Neuronal stem cell (in vitro differentiated cells): Measurements from ENCODE around the gene DIPK1A.
A peak's percentile ranks its signal among the peaks of the same experiment; 100 is the strongest.

ENCODE experiments used
- DNase-seq: peaks from one replicate; pipeline ENCODE4 v3.0.0-alpha.2; 2013; ENCODE audit warnings: low spot score
- H2AFZ ChIP-seq: one replicate; pipeline ENCODE4 v1.6.1; 2013; ENCODE audit warnings: mild to moderate bottlenecking, low read length, inconsistent platforms
- H2AK5ac ChIP-seq: 2 replicates; pipeline ENCODE4 v1.6.1; 2013; ENCODE audit warnings: low read depth, mild to moderate bottlenecking, inconsistent platforms, low read length, moderate library complexity, mixed read lengths
- H2BK120ac ChIP-seq: 2 replicates; pipeline ENCODE4 v1.6.1; 2013; ENCODE audit warnings: low read depth, mild to moderate bottlenecking, inconsistent platforms, low read length, moderate library complexity, mixed read lengths
- H2BK12ac ChIP-seq: one replicate; pipeline ENCODE4 v1.6.1; 2013; ENCODE audit warnings: low read length, inconsistent platforms
- H2BK15ac ChIP-seq: 2 replicates; pipeline ENCODE4 v1.6.1; 2013; ENCODE audit warnings: mild to moderate bottlenecking, low read length, inconsistent platforms, mixed read lengths
- H2BK5ac ChIP-seq: one replicate; pipeline ENCODE4 v1.6.1; 2013; ENCODE audit warnings: inconsistent platforms, mild to moderate bottlenecking, low read length, moderate library complexity
- H3K14ac ChIP-seq: one replicate; pipeline ENCODE4 v1.6.1; 2013; ENCODE audit warnings: low read length, inconsistent platforms
- H3K18ac ChIP-seq: 2 replicates; pipeline ENCODE4 v1.6.1; 2013; ENCODE audit warnings: low read length, inconsistent platforms
- H3K23ac ChIP-seq: 2 replicates; pipeline ENCODE4 v1.6.1; 2013; ENCODE audit warnings: low read depth, mild to moderate bottlenecking, mixed read lengths, low read length, inconsistent platforms; ENCODE audit not compliant: poor library complexity
- H3K27ac ChIP-seq: replicated peaks from 3 replicates; pipeline ENCODE4 v1.5.1; 2013; ENCODE audit warnings: low read length, inconsistent platforms
- H3K27me3 ChIP-seq, 3 experiments: 2 replicates each; pipeline ENCODE4 v1.6.1; 2013; ENCODE audit warnings: low read length in 3 of 3, mild to moderate bottlenecking in 2 of 3, inconsistent platforms in 1 of 3, low read depth in 1 of 3, mixed read lengths in 1 of 3, moderate library complexity in 1 of 3; ENCODE audit not compliant: control insufficient read depth in 3 of 3, insufficient read depth in 3 of 3
- H3K36me3 ChIP-seq, 2 donors: replicated peaks in 1 of 2; 2 replicates each; pipeline ENCODE4 v1.6.1; 2013; ENCODE audit warnings: low read length in 2 of 2; ENCODE audit not compliant: control insufficient read depth in 2 of 2, insufficient read depth in 2 of 2
- H3K4ac ChIP-seq: 2 replicates; pipeline ENCODE4 v1.6.1; 2013; ENCODE audit warnings: inconsistent platforms, mild to moderate bottlenecking, low read length, moderate library complexity
- H3K4me1 ChIP-seq, 2 donors: 1 replicate in 1 of 2; 2 replicates in 1 of 2; pipeline ENCODE4 v1.6.1; 2013; ENCODE audit warnings: low read length in 2 of 2, low read depth in 1 of 2; ENCODE audit not compliant: control insufficient read depth in 2 of 2, insufficient read depth in 1 of 2
- H3K4me2 ChIP-seq: one replicate; pipeline ENCODE4 v1.6.1; 2013; ENCODE audit warnings: mild to moderate bottlenecking, low read length, inconsistent platforms; ENCODE audit not compliant: insufficient read depth, poor library complexity, severe bottlenecking
- H3K4me3 ChIP-seq, 2 donors: 2 replicates each; pipeline ENCODE4 v1.5.1; 2013; ENCODE audit warnings: low read length in 2 of 2, mild to moderate bottlenecking in 2 of 2, inconsistent platforms in 1 of 2, moderate library complexity in 1 of 2
- H3K79me1 ChIP-seq: one replicate; pipeline ENCODE4 v1.6.1; 2013; ENCODE audit warnings: low read depth, mild to moderate bottlenecking, inconsistent platforms, low read length, moderate library complexity
- H3K9ac ChIP-seq: one replicate; pipeline ENCODE4 v1.6.1; 2013; ENCODE audit warnings: mild to moderate bottlenecking, low read depth, low read length, inconsistent platforms; ENCODE audit not compliant: poor library complexity
- H3K9me3 ChIP-seq, 2 donors: replicated peaks in 1 of 2; 2 replicates each; pipeline versions ENCODE3 to v1.6.1; 2013; ENCODE audit warnings: low read length in 2 of 2, mild to moderate bottlenecking in 2 of 2, inconsistent platforms in 1 of 2, low read depth in 1 of 2, mixed read lengths in 1 of 2, moderate library complexity in 1 of 2; ENCODE audit not compliant: control insufficient read depth in 2 of 2, insufficient read depth in 1 of 2
- H4K8ac ChIP-seq: one replicate; pipeline ENCODE4 v1.6.1; 2013; ENCODE audit warnings: low read depth, mild to moderate bottlenecking, inconsistent platforms, low read length, moderate library complexity
- H4K91ac ChIP-seq: one replicate; pipeline ENCODE4 v1.6.1; 2013; ENCODE audit warnings: low read length, low read depth, mild to moderate bottlenecking, inconsistent platforms; ENCODE audit not compliant: poor library complexity
- WGBS, 2 donors: extraction: QIAGEN DNeasy Blood & Tissue Kit; methylation state at CpG; one replicate each; pipeline ENCODE4 v1.1.7; 2013; ENCODE audit warnings: missing lambda C conversion rate in 2 of 2, mixed read lengths in 1 of 2; ENCODE audit not compliant: insufficient read length in 2 of 2, insufficient replicate concordance in 1 of 2; ENCODE audit errors: extremely low coverage in 2 of 2; 5-methylcytosine and 5-hydroxymethylcytosine counted together

DIPK1A gene

DNA sequence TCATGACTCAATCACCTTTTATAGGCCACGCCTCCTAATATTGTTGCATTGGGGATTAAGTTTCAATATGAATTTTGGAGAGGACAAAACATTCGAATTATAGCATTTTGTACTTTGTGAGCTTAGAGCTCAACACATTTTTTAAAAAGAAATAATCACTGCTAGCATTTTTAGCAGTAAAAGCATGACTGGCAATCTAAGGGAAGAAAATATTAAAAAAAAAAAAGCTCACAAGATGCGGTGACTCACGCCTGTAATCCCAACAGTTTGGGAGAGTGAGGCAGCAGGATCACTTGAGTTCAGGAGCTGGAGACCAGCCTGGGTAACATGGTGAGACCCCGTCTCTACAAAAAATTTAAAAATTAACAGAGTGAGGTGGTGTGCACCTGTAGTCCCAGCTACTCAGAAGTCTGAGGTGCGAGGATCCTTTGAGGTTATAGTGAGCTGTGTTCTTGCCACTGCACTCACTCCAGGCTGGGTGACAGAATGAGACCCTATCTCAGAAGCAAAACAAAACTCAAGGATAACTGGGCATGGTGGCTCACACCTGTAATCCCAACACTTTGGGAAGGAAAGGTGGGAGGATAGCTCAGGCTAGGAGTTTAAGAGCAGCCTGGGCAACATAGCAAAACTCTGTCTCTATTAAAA is 28.8 kb upstream of the DIPK1A start:
- no peak overlapping the region for H2BK15ac ChIP-seq
- no peak for DNase-seq
- H3K4ac ChIP-seq = no peak overlapping the region
- no CpG with 5 or more reads among the region's 6 CpGs for WGBS, 2 donors
- no peak overlapping the region for H3K23ac ChIP-seq
- no peak overlapping the region for H3K18ac ChIP-seq
- H3K27me3 ChIP-seq = peaks cover 0 to 1% (median 0%) of the 10 kb centered on the region in 3 experiments
- H3K9me3 ChIP-seq = no peaks in the 10 kb centered on the region
- H3K4me3 ChIP-seq = no peak overlapping the region
- H3K36me3 ChIP-seq = no peaks in the 10 kb centered on the region
- H4K8ac ChIP-seq = no peak overlapping the region
- H4K91ac ChIP-seq = no peak overlapping the region
- no peak overlapping the region for H2BK120ac ChIP-seq
- H2AFZ ChIP-seq = no peak overlapping the region
- no peaks in the 10 kb centered on the region for H3K79me1 ChIP-seq
- H3K14ac ChIP-seq = peak overlapping the region; percentile 63
- H3K27ac ChIP-seq = no peak overlapping the region
- H2BK5ac ChIP-seq = no peak overlapping the region
- H3K9ac ChIP-seq = no peak overlapping the region
- no peak overlapping the region for H2AK5ac ChIP-seq
- H2BK12ac ChIP-seq = no peak overlapping the region
- no peaks in the 10 kb centered on the region for H3K4me1 ChIP-seq
- H3K4me2 ChIP-seq = no peak overlapping the region

DNA sequence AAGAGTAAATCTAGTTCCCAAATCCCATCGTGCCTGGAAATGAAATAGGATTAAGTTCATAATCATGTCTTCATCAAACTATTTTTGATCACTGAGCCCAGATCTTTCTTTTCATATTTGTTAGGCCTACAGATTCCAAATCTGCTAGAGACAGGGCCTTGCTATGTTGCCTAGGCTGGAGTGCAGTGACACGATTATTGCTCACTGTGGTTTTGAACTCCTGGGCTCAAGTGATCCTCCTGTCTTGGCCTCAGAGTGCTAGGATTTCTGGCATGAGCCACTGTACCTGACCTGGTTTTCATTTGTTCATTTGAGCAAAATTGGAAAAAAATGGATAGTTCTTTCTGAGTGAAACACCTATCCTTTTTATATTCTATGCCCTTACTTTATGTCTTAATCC is 28.0 kb upstream of the DIPK1A start:
- Histone ChIP-seq H3K4ac (no peak overlapping the region), H2AFZ (no peak overlapping the region), H3K4me2 (no peak overlapping the region), H3K36me3 (no peaks in the 10 kb centered on the region), H3K4me3 (no peak overlapping the region), H4K91ac (no peak overlapping the region), H2BK120ac (no peak overlapping the region), H4K8ac (no peak overlapping the region), H3K27ac (no peak overlapping the region), H3K79me1 (no peaks in the 10 kb centered on the region), H3K18ac (no peak overlapping the region), H2BK15ac (no peak overlapping the region), H3K23ac (no peak overlapping the region), H3K9me3 (no peaks in the 10 kb centered on the region), H3K14ac (no peak overlapping the region), H3K27me3 (no peaks in the 10 kb centered on the region), H2BK12ac (no peak overlapping the region), H2BK5ac (no peak overlapping the region), H3K4me1 (no peaks in the 10 kb centered on the region), H2AK5ac (no peak overlapping the region), H3K9ac (no peak overlapping the region)
- no CpG with 5 or more reads among the region's 2 CpGs for WGBS, 2 donors
- DNase-seq = no peak

DNA sequence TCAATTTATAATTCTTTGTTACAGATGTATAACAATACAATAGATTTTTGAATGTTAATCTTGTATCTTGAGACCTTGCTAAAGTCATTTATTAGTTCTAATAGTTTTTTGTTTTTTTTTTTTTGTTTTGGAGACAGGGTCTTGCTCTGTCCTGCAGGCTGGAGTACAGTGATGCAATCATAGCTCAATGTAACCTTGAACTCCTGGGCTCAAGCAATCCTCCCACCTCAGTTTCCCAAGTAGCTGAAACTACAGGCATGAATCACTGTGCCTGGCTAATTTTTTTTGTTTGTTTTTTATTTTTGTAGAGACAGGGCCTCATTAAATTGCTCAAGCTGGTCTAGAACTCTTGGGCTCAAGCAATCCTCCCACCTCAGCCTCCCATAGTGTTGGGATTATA is 26.2 kb upstream of the DIPK1A start:
- H2BK120ac ChIP-seq = no peak overlapping the region
- H3K27me3 ChIP-seq = no peaks in the 10 kb centered on the region
- H2AFZ ChIP-seq = no peak overlapping the region
- H3K27ac ChIP-seq = no peak overlapping the region
- H3K14ac ChIP-seq = no peak overlapping the region
- H2BK12ac ChIP-seq = no peak overlapping the region
- H3K36me3 ChIP-seq = no peaks in the 10 kb centered on the region
- no peak overlapping the region for H3K9ac ChIP-seq
- H3K4ac ChIP-seq = no peak overlapping the region
- no peak overlapping the region for H3K23ac ChIP-seq
- no peak for DNase-seq
- no peak overlapping the region for H3K18ac ChIP-seq
- no peak overlapping the region for H3K4me3 ChIP-seq
- no peak overlapping the region for H3K4me2 ChIP-seq
- H3K4me1 ChIP-seq = no peaks in the 10 kb centered on the region
- H2BK5ac ChIP-seq = no peak overlapping the region
- no peak overlapping the region for H4K91ac ChIP-seq
- H2BK15ac ChIP-seq = no peak overlapping the region
- H3K9me3 ChIP-seq = no peaks in the 10 kb centered on the region
- H4K8ac ChIP-seq = no peak overlapping the region
- H2AK5ac ChIP-seq = no peak overlapping the region
- no peaks in the 10 kb centered on the region for H3K79me1 ChIP-seq

DNA sequence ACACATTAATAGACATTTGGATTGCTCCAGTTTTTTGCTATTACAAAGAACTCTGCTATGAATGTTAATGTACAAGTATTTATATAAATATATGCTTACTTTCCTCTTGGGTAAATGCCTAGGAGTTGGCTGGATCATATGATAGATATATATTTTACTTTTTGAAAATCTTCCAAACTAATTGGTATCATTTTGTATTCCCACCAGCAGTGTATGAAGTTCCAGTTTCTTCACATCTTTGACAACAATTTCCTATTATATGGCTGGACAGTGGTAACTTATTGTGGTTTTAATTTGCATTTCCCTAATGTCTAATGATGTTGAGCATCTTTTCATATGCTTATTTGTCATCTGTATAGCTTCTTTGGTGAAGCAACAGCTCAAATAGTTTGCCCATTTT is 23.8 kb upstream of the DIPK1A start:
- Histone ChIP-seq H3K9me3 (no peaks in the 10 kb centered on the region), H2BK15ac (no peak overlapping the region), H3K4me3 (no peak overlapping the region), H3K27me3 (no peaks in the 10 kb centered on the region), H2BK5ac (no peak overlapping the region), H3K36me3 (no peaks in the 10 kb centered on the region), H3K18ac (no peak overlapping the region), H2AK5ac (no peak overlapping the region), H4K8ac (no peak overlapping the region), H3K23ac (no peak overlapping the region), H3K4ac (no peak overlapping the region), H3K9ac (no peak overlapping the region), H2BK12ac (no peak overlapping the region), H3K4me2 (no peak overlapping the region), H2BK120ac (no peak overlapping the region), H3K27ac (no peak overlapping the region), H3K4me1 (no peaks in the 10 kb centered on the region), H4K91ac (no peak overlapping the region), H2AFZ (no peak overlapping the region), H3K79me1 (no peaks in the 10 kb centered on the region), H3K14ac (no peak overlapping the region)
- DNase-seq = no peak
